OCI-LY1 (cell line): ENCODE measurements around the gene MACROD1.

Source experiments
- H2AFZ ChIP-seq: fragments of 200-600 bp; sonication (generic), shearing (Covaris generic); 2 replicates; pipeline ENCODE4 v1.6.0; 2014; ENCODE audit warnings: antibody characterized with exemption, mild to moderate bottlenecking, low read length
- H3F3A ChIP-seq: fragments of 200-600 bp; sonication (generic), shearing (Covaris generic); 2 replicates; pipeline ENCODE4 v1.6.0; 2014; ENCODE audit warnings: mild to moderate bottlenecking, antibody characterized with exemption, low read length, moderate library complexity; ENCODE audit not compliant: insufficient read depth
- H3K27ac ChIP-seq: fragments of 200-600 bp; sonication (generic); 2 replicates; pipeline ENCODE4 v1.5.1; 2014; ENCODE audit warnings: low read length, mixed run types, mild to moderate bottlenecking, low read depth; ENCODE audit not compliant: poor library complexity, severe bottlenecking
- H3K27me3 ChIP-seq: fragments of 200-600 bp; sonication (generic); 2 replicates; pipeline ENCODE4 v1.6.0; 2014; ENCODE audit warnings: antibody characterized with exemption, mild to moderate bottlenecking, low read length, moderate library complexity; ENCODE audit not compliant: insufficient read depth
- H3K36me3 ChIP-seq: fragments of 200-600 bp; sonication (generic); 2 replicates; pipeline ENCODE4 v1.6.1; 2014; ENCODE audit warnings: mild to moderate bottlenecking, antibody characterized with exemption, low read length, moderate library complexity, mixed read lengths; ENCODE audit not compliant: insufficient read depth
- H3K4me1 ChIP-seq: fragments of 200-600 bp; sonication (generic); 2 replicates; pipeline ENCODE4 v1.5.1; 2014; ENCODE audit warnings: mild to moderate bottlenecking, low read length, moderate library complexity; ENCODE audit not compliant: insufficient read depth, severe bottlenecking
- H3K4me2 ChIP-seq: fragments of 200-600 bp; sonication (generic), shearing (Covaris generic); 2 replicates; pipeline ENCODE4 v1.6.1; 2014; ENCODE audit warnings: low read length
- H3K4me3 ChIP-seq: fragments of 200-600 bp; sonication (generic); 2 replicates; pipeline ENCODE4 v1.5.1; 2014; ENCODE audit warnings: low read length, low read depth, mild to moderate bottlenecking, mixed read lengths; ENCODE audit not compliant: poor library complexity, severe bottlenecking
- H3K79me2 ChIP-seq: fragments of 200-600 bp; shearing (Covaris generic); 2 replicates; pipeline ENCODE4 v1.6.1; 2016; ENCODE audit warnings: mixed run types, low read length, mixed read lengths; ENCODE audit not compliant: insufficient read depth
- H3K9ac ChIP-seq: fragments of 200-600 bp; sonication (generic), shearing (Covaris generic); 2 replicates; pipeline ENCODE4 v1.6.1; 2014; ENCODE audit warnings: mild to moderate bottlenecking, low read length, mixed read lengths
- H3K9me2 ChIP-seq: fragments of 200-600 bp; sonication (generic), shearing (Covaris generic); 2 replicates; pipeline ENCODE4 v1.6.1; 2014; ENCODE audit warnings: low read depth, mild to moderate bottlenecking, low read length, mixed read lengths
- H3K9me3 ChIP-seq: fragments of 200-600 bp; shearing (Covaris generic); 2 replicates; pipeline ENCODE4 v1.6.1; 2014; ENCODE audit warnings: low read length, mixed read lengths
- H4K20me1 ChIP-seq: fragments of 200-600 bp; sonication (generic), shearing (Covaris generic); 2 replicates; pipeline ENCODE4 v1.6.0; 2016; ENCODE audit warnings: mild to moderate bottlenecking, low read length; ENCODE audit not compliant: insufficient read depth
- EZH2 ChIP-seq: fragments of 200-600 bp; sonication (generic), shearing (Covaris generic); IDR thresholded peaks from 2 replicates; pipeline ENCODE4 v1.8.0; 2017; ENCODE audit warnings: borderline replicate concordance, mixed run types, mild to moderate bottlenecking, antibody characterized with exemption, low read length, moderate library complexity, mixed read lengths
- TF ChIP-seq, protein P1 (sequence below): fragments of 200-600 bp; sonication (generic), shearing (Covaris generic); IDR thresholded peaks from 2 replicates; pipeline ENCODE4 v1.5.1; 2017; ENCODE audit warnings: mild to moderate bottlenecking, antibody characterized with exemption, low read length, moderate library complexity, mixed read lengths

The MACROD1 gene

DNA sequence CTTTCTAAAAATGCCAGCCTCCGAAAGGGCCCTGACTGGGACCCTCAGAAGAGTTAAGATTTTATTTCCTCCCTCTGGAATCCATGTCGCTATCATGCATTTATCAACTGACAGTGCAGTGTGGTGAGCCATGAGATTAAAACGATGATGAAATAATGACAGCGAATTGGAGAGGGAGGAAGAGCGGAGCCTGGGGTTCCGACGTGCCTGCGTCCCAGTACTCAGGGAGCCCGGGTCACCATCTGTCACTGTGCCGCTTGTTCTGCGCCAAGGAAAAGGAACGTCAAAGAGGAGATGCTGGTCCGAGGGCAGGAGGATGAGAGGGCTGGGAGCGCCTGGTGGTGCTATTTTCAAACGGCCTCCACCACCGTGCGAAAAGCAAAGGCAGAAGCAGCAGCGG, 46.2 kb downstream of the MACROD1 start:
- H3K4me1 ChIP-seq, result no peaks in the 10 kb centered on the region
- no peak overlapping the region for H3K4me3 ChIP-seq
- no peak overlapping the region for H2AFZ ChIP-seq
- no peaks in the 10 kb centered on the region for H3K79me2 ChIP-seq
- TF ChIP-seq, protein P1, sequence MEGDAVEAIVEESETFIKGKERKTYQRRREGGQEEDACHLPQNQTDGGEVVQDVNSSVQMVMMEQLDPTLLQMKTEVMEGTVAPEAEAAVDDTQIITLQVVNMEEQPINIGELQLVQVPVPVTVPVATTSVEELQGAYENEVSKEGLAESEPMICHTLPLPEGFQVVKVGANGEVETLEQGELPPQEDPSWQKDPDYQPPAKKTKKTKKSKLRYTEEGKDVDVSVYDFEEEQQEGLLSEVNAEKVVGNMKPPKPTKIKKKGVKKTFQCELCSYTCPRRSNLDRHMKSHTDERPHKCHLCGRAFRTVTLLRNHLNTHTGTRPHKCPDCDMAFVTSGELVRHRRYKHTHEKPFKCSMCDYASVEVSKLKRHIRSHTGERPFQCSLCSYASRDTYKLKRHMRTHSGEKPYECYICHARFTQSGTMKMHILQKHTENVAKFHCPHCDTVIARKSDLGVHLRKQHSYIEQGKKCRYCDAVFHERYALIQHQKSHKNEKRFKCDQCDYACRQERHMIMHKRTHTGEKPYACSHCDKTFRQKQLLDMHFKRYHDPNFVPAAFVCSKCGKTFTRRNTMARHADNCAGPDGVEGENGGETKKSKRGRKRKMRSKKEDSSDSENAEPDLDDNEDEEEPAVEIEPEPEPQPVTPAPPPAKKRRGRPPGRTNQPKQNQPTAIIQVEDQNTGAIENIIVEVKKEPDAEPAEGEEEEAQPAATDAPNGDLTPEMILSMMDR, result no peak
- TF ChIP-seq EZH2, result no peak
- H3K4me2 ChIP-seq, result no peak overlapping the region
- H3F3A ChIP-seq, result no peaks in the 10 kb centered on the region
- H3K27ac ChIP-seq, result no peak overlapping the region
- H4K20me1 ChIP-seq, result no peaks in the 10 kb centered on the region
- no peaks in the 10 kb centered on the region for H3K36me3 ChIP-seq
- no peaks in the 10 kb centered on the region for H3K9me3 ChIP-seq
- H3K9ac ChIP-seq, result no peak overlapping the region
- H3K27me3 ChIP-seq, result peaks cover 18% of the 10 kb centered on the region
- H3K9me2 ChIP-seq, result no peaks in the 10 kb centered on the region

DNA sequence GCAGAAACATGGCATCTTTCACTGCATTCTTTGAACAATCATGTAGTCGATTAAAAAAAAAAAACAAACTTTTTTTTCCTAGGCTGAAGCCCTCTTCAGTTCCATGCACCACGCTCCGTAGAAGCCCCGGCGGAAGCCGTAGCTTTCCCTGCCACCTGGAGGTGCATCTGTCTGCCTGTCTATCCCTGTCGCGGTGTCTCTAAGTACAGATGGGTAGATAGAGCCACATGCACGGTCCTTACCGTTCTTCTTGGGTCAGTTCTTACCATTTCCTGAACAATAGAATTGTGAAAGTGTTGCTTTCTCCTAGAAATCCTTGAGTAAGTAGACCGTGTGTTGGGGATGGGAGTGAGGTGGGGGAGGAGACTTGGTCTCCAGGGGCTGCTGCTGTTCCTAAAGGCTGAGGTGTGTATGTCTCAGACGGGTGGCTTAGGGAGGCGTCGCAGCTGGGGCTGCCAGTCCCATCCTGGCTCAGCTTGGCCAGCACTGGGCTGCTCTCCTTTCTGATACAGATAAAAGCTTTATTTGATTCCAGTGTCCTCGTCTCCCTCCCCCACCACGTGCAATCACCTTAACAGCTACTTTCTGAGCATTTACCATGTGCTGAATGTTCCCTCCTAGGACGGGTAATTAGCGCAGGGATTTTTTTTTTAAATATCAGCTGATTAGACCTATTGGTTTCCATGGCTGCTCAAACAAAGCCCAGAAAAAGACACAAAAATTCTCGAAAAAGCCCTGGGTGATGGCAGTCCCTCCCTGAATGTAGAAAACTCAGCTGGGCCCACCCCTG, 46.8 kb downstream of the MACROD1 start:
- no peak overlapping the region for H3K4me2 ChIP-seq
- no peaks in the 10 kb centered on the region for H3K4me1 ChIP-seq
- no peak overlapping the region for H3K27ac ChIP-seq

DNA sequence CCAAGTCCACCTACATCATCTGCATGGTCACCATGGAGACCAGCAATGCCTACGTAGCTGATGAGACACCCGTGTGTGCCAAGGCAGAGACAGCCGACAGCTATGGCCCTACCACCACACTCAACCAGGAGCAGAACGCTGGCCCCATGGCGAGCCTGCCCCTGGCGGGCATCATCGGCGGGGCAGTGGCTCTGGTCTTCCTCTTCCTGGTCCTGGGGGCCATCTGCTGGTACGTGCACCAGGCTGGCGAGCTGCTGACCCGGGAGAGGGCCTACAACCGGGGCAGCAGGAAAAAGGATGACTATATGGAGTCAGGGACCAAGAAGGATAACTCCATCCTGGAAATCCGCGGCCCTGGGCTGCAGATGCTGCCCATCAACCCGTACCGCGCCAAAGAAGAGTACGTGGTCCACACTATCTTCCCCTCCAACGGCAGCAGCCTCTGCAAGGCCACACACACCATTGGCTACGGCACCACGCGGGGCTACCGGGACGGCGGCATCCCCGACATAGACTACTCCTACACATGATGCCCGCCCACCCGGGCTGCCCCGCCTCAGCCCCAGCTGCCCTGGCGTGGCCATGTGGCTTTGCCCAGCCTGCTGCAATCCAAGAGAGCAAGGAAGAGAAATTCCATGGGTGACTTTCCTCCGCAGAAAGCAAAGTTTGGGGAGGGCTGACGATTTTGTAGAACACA, 48.0 kb downstream of the MACROD1 start:
- Histone ChIP-seq H3K9ac (no peak overlapping the region), H3K27ac (no peak overlapping the region), H3K4me3 (no peak overlapping the region), H4K20me1 (no peaks in the 10 kb centered on the region), H3K4me2 (no peak overlapping the region), H2AFZ (no peak overlapping the region), H3F3A (no peaks in the 10 kb centered on the region), H3K36me3 (no peaks in the 10 kb centered on the region), H3K4me1 (no peaks in the 10 kb centered on the region), H3K79me2 (no peaks in the 10 kb centered on the region), H3K9me2 (no peaks in the 10 kb centered on the region), H3K27me3 (peaks cover 18% of the 10 kb centered on the region), H3K9me3 (no peaks in the 10 kb centered on the region)
- TF ChIP-seq EZH2, result no peak
- TF ChIP-seq, protein P1, result no peak

More for the DNA sequence above, 46.8 kb downstream of the MACROD1 start:
- Histone ChIP-seq H3K9ac (no peak overlapping the region), H3K36me3 (no peaks in the 10 kb centered on the region), H3F3A (no peaks in the 10 kb centered on the region), H3K9me2 (no peaks in the 10 kb centered on the region), H3K27me3 (peaks cover 18% of the 10 kb centered on the region), H3K4me3 (no peak overlapping the region), H2AFZ (no peak overlapping the region), H4K20me1 (no peaks in the 10 kb centered on the region), H3K9me3 (no peaks in the 10 kb centered on the region), H3K79me2 (no peaks in the 10 kb centered on the region)
- TF ChIP-seq, protein P1, result no peak
- no peak for TF ChIP-seq EZH2
